Skin of body (tissue), 2 donors: ENCODE results near the gene C19orf73. TPM values are rescaled to one million over a fixed set of nuclear protein-coding genes. Genes with fewer than 3 reads are reported as not detected.
"Not testable (repeated sequence)": the region's sequence is repeated elsewhere in the genome, so short reads cannot be mapped to it uniquely, and the experiment has no call there.

Experiments used
- DNase-seq: peaks from one replicate; lab custom pipeline; 2025; lab: John Stamatoyannopoulos, UW
- total RNA-seq: library from RNA; depleted of rRNA; stranded (reverse); fragments of >200 nt; gene quantifications from one replicate; pipeline ENCODE4 v1.2.3, GENCODE V29; 2014

Gene C19orf73
- total RNA-seq, 1 donor from 2014 or later: 0.30 TPM

DNA sequence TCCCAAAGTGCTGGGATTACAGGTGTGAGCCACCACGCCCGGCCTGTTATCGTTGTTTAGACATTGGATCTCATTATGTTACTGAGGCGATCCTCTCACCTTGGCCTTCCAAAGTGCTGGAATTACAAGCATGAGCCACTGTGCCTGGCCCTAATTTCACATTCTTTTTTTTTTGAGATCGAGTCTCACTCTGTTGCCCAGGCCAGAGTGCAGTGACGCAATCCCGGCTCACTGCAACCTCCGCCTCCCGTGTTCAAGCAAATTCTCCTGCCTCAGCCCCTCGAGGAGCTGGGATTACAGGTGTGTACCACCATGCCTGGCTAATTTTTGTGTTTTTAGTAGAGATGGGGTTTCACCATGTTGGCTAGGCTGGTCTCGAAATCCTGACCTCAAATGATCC lies 4.3 kb upstream of the C19orf73 start:
- DNase-seq: not testable (repeated sequence)

DNA sequence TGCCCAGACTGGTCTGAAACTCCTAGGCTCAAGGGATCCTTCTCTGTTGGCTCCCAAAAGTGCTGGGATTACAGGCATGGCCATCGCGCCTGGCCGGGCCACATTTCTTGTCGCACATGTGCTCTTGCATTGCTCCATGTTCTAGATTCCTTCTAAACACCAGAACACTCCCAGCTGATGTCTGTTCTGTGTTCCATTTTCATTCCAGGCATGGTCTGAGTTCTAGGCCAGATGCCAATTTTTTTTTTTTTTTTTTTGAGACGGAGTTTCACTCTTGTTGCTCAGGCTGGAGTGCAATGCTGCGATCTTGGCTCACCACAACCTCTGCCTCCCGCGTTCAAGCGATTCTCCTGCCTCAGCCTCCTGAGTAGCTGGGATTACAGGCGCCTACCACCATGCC lies 2.9 kb upstream of the C19orf73 start:
- not testable (repeated sequence) for DNase-seq

DNA sequence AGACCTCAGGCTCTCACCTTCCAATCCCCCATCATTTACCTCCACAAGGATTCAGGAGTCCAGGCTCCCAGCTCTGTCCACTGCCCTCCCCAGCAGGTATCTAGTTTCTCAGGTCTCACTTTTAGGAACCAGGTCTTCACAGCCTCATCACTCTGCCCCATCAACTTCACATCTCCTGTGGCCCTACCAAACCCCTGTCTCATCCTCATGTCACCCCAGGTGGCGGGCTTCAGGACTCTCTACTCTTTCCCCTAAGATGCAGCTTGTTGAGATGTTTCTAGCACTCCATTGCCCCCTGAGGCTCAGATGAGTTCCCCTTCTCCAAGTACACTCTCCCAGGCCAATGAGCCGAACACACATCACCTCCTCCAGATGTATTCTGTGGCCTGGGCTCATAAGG lies 1.9 kb upstream of the C19orf73 start:
- no peak for DNase-seq

DNA sequence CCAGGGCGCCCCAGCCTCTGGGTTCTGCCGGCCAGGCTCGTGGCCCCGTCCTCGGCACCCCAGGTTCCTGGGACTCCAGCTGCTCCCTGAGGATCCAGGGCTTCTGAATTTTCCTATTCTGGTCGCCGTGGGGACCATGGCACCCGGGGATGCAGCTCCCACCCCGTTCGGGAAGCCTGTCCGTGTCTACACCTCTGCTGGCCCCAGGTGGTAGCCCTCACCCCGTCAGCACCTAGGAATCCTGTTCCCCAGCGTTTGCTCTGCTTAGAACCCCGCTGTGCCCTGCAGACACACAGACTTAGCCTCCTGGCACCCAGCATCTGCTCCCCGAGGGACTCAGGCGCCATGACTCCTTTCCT lies 1.4 kb upstream of the C19orf73 start:
- DNase-seq: no peak

DNA sequence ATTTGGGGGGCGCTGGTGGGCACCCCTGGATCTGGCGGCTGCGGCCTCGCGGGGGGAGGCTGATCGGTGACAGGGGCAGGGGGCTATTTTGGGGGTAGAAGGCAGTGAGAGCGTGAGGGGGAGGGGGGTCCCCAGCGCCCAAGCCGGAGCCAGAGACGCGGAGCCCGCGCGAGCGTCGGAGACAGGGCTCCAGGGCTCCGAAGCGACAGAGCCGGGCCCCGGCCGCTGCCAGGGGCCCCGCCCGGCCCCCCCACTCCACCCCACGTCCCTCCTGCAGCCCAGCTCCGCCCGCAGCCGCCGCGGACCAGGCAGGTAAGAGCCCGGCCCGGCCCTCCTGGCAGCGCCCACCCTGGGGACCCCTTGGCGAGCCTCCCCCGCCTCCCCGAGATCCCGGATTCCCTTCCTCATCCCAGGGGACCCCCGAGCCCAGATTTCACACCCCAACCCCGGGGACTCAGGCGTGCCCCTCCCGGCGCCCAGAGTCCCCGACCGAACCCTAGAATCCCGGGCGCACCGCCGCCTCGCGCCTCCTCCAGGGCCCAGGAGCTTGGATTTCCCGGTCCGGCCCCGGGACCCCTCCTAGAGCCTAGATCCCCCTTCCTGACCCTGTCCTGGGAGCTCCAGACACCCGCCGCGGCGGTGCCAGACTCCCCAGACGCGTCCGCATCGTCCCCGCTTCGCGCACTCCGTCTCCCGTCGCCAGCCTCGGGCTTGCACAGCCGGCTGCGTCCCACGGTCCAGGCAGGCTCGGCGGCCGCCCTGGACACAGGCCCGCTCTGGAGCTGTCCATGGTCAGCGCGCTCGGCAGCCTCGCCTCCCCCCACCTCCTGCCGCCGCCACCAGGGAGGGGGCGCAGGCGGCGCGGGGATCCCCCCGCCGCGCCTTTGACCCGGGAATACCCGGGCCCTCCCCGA lies 725 bp upstream of the C19orf73 start, which contains the start of gene PPFIA3:
Gene PPFIA3 (plus strand): TSS at position 134 of the 914 bp plus-strand sequence. CDS start 8,330 bp downstream, outside the sequence.
- DNase-seq: no peak

DNA sequence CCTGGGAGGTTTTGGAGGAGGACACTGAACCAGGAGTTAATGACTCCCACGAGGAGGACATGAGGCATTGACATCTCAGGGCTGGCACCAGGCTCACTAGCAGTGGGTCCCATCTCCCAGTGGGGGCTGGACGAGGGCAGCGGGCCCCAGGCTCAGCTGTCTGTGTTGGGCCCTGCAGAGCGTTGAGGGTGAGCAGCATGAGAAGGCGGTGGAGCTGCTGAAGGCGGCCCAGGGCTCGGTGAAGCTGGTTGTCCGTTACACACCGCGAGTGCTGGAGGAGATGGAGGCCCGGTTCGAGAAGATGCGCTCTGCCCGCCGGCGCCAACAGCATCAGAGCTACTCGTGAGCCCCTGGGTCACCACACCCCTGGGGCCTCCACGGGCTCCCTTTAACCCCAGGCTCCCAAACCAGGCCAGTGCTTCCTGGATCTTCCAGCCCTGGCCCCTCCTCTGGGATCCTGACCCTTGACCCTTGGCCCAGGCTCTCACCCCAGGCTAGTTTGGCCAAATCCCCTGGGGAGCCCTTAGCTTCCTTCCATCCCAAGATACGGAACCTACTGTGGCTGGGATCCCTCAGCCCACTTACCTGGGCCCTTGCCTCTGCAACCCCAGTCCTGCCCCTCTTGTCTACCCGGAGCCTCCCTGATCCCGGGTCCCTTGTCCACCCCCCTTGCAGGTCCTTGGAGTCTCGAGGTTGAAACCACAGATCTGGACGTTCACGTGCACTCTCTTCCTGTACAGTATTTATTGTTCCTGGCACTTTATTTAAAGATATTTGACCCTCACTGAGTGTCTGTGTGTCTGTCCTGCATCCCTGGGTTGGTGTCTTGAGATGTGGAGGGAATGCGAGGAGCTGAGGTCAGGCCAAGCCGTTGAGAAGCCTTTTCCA lies 1.0 kb downstream of the C19orf73 start:
- no peak for DNase-seq

DNA sequence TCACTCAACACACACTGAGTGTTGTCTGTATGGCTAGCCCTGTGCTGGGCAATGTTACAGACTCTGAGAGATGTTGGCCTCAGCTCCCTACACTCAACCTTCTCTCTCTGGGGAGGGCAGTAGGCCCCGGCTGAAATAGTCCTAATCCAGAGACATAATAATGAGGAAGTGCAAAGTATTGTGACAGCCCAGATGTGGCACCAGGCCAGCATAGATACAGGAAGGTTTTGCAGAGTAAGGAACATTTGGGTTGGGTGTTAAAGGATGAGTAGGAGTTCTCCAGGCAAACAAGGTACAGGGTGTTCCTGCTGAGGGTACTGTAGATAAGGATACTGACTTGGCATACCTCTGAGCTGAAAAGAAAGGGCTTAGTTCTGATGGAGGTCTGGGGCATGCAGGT lies 2.4 kb downstream of the C19orf73 start:
- DNase-seq: no peak

DNA sequence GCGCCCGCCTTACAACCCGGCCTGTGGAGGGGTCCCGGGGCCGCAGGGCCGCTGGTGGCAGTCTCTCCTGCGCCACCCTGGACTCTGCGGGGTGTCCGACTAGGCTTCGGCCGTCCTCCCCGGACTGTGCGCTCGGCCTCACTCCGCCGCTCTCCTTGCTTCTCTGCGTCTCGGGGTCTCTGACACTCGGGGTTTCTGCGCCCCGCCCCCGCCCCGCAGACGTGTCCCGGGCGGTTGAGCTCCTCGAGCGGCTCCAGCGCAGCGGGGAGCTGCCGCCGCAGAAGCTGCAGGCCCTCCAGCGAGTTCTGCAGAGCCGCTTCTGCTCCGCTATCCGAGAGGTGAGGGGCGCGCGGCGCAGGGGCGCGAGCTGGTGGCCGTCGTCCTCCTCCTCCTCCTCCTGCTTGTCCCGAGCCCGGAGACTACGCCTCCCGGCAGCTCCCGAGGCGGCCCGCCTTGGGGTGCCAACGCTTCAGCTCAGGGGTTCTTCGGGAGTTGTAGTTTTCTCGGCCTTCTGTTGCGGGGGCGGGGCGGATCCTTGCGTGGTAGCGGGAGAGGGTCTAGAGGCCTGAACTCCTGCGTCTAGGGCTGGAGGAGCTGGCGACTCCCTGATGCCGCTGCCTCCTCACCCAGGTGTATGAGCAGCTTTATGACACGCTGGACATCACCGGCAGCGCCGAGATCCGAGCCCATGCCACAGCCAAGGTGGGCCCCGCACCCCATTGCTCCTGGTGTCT lies 4.1 kb downstream of the C19orf73 start:
- peak; percentile 55 for DNase-seq

DNA sequence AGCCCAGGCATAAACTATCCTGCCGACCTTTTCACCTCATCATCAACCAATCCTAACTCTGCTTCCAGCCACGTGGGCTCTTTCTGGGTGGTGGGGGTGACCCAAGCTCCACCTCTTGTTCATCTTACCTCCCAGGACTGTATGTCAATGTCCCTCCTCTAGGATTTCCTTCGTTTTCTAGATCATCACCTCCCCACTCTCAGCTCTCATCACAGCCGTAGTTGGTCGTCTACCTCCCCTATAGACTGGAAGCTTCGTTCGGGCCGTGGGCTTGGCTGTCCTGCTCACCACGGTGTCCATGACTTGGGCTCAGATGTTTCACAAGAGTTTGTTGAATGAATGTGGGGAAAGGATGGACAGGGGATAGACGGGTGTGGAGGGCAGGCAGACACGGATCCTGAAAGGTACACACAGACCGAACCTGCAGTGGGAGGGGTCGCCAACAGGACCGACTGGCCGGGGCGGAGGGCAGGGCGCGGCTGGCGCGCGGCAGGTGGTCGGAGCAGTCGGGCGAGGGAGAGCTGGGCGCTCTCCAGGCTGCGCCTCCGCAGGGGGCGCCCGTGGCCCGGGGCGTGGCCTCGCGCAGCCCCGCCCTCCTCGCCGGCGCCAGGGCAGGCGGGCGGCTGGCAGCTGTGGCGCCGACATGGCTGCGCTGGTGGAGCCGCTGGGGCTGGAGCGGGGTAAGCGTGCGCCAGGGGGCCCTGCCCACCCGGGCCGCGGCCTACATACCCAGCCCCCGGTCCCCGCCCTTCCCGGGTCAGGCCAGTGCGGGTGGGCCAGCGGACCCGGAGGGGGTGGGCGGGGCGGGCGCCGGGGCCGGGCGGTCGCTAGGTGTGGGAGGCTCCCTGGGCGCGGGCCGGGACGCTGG lies 4.9 kb downstream of the C19orf73 start, which contains the start of gene LIN7B:
Gene LIN7B (plus strand): TSS at position 609 of the 868 bp plus-strand sequence. CDS start 35 bp downstream, at position 644.
- peak; percentile 39 for DNase-seq

DNA sequence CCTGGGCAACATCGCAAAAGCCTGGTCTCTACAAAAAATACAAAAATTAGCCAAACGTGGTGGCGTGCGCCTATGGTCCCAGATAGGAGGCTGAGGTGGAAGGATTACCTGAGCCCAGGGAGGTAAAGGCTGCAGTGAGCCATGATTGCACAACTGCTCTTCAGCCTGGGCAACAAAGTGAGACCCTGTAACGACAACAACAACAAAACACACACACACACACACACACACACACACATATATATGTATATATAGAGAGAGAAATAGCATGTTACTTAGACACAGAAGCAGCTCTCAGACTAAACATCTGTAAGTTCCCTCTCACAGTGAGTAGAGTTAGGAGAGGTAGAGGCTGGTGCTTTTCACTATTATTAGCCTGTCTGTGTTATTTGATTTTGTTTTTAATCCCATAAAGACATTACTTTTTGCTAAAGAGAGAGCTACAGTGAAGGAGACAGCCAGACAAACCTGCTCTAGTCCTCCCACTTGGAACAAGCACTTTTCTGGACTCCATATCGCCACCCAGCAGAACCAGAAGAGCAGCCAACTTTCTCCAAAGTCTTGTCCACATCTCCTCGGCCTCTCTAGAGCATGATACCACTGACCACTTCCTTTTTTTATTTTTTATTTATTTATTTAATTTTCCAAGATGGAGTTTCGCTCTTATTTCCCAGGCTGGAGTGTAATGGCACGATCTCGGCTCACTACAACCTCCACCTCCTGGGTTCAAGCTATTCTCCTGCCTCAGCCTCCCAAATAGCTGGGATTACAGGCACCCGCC lies 7.5 kb downstream of the C19orf73 start:
- DNase-seq: no peak

DNA sequence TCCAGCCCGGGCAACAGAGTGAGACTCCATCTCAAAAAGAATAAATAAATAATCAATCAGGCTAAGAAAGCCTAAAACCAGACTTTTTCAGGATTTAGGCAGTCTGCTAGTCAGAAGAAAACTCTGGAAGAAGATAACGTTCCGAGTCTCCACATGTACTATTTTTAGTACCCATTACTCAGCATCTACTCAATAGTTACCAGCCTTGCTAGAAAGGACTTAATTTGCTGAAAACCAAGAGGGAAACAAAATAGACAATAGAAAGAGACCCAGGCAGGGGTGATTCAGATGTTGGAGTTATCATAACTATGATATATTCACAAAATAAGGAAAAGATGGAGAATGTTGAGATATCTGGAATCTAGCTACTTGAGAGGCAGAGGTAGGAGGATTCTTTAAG lies 8.4 kb downstream of the C19orf73 start:
- no peak for DNase-seq

DNA sequence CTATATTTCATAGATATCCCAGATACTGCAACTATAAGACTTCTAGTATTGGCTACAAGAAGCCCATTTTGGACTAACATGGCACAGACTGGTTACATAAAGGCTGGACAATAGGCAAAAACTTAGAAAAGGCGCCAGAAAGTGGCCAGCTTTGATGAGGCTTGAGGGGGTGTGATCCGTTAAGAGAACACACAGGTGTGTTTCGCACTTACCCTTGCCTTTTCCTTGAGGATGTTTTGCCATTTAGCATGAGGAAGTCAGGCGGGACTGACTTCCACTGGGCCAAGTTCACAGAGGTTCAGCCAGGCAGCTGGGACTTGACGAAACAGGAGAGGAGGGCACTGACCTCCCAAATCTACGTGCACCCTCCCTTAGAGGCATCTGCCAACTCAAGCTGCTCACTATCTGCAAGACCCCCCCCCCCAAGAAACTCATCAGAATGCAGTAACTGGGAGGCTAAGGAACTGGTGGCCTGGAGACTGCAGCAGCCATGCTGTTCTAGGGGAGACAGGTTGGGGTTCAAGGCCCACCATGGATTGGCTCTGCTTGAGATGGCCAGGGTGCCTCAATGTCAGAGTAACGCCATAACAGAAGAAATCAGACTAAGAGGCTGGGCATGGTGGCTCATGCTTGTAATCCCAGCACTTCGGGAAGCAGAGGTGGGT lies 9.2 kb downstream of the C19orf73 start:
- DNase-seq: no peak

DNA sequence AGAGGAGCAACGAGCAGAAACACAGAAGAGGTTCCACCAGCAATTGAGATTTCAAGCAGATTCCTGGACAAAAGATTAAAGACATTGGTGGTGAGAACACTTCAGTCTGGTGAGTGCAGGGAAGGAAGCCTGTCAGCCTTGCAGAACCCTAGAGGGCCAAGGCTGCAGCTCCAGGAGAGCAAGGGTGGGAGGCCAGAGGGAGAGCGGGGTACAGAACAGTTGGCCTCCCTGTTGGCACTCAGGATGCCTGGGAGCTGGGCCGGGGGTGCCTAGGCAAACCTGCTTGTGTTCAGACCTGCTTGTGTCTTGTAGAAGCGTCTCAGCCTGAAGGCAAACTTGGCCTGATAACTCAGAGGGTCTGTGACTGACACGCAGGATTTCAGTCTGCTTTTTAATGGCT lies 9.9 kb downstream of the C19orf73 start:
- DNase-seq: no peak

DNA sequence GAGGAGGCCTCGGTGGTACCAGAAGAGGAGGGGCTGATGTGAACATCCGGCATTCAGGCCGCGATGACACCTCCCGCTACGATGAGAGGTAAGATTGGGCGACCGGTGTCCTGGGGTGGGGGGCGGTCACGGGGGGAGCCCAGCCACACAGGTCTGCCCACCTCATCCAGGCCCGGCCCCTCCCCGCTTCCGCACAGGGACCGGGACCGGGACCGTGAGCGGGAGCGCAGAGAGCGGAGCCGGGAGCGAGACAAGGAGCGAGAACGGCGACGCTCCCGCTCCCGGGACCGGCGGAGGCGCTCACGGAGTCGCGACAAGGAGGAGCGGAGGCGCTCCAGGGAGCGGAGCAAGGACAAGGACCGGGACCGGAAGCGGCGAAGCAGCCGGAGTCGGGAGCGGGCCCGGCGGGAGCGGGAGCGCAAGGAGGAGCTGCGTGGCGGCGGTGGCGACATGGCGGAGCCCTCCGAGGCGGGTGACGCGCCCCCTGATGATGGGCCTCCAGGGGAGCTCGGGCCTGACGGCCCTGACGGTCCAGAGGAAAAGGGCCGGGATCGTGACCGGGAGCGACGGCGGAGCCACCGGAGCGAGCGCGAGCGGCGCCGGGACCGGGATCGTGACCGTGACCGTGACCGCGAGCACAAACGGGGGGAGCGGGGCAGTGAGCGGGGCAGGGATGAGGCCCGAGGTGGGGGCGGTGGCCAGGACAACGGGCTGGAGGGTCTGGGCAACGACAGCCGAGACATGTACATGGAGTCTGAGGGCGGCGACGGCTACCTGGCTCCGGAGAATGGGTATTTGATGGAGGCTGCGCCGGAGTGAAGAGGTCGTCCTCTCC lies 11.1 kb downstream of the C19orf73 start:
- DNase-seq: no peak

DNA sequence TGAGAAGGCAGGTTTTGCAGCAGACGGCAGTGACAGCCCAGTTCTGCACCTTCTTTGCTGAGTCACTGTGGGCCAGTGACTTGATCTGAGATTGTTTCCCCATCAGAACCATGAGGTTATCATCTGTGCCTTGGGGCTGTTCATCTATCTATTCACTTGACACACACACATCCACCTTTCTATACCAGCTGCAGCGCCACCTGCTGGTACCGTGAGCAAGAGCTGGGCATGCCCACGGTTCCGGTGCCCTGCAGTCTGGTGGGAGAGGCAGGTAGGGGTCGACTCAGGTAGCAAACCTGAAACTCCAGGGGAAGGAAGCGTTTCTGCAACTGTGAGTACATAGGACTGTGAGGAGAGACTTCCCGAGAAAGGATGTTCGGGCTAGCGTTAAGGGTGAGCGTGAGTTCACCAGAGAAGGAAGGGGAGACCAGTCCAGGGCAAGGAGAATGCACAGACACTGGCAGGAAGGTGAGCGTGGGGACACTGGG lies 12.3 kb downstream of the C19orf73 start:
- no peak for DNase-seq

DNA sequence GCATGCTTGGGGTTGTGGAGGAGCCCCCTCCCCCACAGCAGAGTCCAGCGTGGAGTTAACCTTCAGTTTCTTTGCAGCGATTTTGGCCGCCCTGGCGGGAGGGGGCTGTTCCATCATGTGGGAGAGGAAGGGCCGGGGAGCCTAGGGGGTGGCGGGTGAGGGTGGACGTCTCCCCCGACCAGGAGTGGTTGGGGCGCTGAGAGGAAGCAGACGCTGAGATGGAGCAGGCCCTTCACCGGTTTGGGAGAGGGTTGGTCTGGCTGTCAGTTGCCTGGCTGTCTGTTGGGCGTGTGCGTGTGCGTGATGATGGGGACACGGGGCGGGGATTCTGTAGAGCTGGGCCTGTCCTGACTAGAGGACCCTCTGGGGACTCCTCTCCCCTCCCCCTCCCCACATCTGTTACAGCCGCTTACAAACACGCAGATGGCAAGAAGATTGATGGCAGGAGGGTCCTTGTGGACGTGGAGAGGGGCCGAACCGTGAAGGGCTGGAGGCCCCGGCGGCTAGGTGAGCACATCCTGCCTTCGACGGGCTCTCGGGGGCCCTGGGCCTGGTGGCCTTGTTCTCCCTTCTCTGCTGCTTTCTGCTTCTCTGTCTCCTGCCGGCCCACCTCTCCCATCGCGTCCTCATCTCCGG lies 14.6 kb downstream of the C19orf73 start:
- DNase-seq: peak; percentile 28

DNA sequence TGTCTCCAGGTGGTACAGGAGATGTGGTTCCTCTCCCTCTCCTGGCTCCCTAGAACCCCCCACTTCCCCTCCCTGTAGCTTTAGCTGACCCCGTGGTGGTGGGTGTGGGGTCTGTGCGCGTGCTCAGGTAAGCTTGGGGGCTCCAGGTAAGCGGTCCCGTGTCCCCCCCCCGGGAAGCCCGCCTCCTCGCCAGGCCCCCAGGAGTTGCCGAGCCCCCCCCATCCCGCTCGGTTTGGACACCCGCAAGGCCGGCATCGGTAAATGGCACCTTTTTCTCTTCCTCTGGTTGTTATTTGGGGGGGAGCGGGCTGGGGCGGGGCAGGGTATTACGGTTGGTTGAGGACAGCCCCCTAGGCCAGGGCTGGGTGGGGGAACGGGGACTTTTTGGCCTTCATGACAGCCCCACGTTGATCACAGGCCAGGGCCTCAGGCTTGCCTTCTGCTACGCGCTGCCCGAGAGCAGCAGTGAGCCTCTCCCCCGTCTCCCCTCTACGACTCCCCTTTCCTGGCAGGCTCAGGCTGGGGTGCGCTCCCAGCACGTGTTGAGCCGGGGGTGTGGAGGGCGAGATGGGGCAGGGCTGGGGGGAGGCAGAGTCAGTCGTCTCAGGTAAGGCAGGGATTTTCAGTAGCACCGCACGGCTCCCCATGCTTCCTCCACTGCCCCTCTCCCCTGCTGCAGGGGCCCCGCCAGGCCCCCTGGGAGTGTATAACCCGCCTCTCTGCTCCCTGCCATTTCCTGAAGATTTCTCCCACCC lies 15.4 kb downstream of the C19orf73 start:
- no peak for DNase-seq
